ENCODE data around the gene FOXN1. TPM values are rescaled to one million over a fixed set of nuclear protein-coding genes. Genes with fewer than 3 reads are reported as not detected.

The FOXN1 gene
- total and polyA plus RNA-seq, 2 experiments from 2014 or later, result 0.87 TPM; not detected in 1

DNA sequence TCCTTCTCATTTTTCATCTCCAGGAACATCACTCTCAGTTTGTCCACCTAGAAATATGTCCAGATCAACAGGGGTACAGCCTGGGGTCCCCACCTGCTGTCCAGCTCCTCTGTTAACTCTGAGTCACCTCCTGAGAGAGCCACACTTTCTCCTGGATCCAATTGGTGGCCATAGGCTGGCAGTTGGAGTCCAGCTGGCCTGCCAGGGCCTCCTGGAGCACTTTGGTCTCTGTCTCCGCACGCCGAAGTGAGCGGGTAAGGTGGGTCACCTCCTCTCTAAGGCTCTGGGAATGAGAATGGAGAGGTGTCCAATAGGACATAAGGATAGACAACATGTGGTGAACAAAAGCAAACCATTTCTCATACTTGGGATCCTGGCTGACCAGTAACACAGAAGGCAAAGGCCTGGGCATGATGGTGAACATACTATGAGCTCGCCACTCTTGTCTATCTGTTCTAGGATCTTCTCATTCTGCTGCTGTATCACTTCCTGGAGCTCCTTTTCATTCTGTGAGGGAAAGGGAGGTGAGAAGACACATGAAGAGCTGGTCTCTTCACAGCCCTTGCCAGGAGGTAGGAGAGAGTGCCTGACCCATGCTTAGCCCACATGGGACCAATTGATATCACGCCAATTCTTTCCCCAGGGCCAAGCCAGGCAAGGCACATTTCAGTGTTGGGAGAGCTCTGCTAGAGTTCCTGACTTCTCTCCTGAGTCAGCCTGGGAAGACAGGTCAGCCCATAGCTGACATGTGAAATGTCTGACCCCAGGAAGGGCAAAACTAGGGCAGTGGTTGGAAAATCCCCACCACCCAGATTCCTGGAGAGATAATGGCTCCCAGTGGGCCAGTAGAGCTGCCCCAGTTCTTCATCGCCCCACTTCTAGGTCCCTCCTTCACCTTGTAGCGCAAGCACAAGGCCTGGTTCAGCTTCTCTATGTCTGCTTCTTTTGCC lies 72.4 kb downstream of the FOXN1 start:
- Histone ChIP-seq H3K36me3 (replicated peaks; ENCODE audit: insufficient read depth, low read depth) (no peaks in the 10 kb centered on the region), H3K9me2 (replicated peaks; ENCODE audit: insufficient read depth) (no peaks in the 10 kb centered on the region), H3K27ac (no peak overlapping the region), H4K20me1 (ENCODE audit: insufficient read depth, poor library complexity, severe bottlenecking) (no peaks in the 10 kb centered on the region), H3K79me2 (no peaks in the 10 kb centered on the region), H3K4me2 (no peak overlapping the region), H2AFZ (no peak overlapping the region), H3K4me3 (no peak overlapping the region), H3K4me1 (ENCODE audit: insufficient read depth) (no peaks in the 10 kb centered on the region), H3K27me3 (no peaks in the 10 kb centered on the region), H3K9me3 (ENCODE audit: low read depth) (no peaks in the 10 kb centered on the region)
- WGBS (ENCODE audit: low lambda C conversion rate, missing lambda C conversion rate), result 100% methylated on average over 8 of the region's 8 CpGs
- TF ChIP-seq EZH2phosphoT487 (IDR thresholded peaks at IDR 0.05; ENCODE audit: low read depth, severe bottlenecking, unreplicated experiment) (no peak), EZH2 (IDR thresholded peaks at IDR 0.05; ENCODE audit: borderline replicate concordance) (no peak)
- TF ChIP-seq, protein P1, sequence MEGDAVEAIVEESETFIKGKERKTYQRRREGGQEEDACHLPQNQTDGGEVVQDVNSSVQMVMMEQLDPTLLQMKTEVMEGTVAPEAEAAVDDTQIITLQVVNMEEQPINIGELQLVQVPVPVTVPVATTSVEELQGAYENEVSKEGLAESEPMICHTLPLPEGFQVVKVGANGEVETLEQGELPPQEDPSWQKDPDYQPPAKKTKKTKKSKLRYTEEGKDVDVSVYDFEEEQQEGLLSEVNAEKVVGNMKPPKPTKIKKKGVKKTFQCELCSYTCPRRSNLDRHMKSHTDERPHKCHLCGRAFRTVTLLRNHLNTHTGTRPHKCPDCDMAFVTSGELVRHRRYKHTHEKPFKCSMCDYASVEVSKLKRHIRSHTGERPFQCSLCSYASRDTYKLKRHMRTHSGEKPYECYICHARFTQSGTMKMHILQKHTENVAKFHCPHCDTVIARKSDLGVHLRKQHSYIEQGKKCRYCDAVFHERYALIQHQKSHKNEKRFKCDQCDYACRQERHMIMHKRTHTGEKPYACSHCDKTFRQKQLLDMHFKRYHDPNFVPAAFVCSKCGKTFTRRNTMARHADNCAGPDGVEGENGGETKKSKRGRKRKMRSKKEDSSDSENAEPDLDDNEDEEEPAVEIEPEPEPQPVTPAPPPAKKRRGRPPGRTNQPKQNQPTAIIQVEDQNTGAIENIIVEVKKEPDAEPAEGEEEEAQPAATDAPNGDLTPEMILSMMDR (IDR thresholded peaks at IDR 0.05; ENCODE audit: poor library complexity), result no peak
- no peak for DNase-seq (ENCODE audit: low spot score)

DNA sequence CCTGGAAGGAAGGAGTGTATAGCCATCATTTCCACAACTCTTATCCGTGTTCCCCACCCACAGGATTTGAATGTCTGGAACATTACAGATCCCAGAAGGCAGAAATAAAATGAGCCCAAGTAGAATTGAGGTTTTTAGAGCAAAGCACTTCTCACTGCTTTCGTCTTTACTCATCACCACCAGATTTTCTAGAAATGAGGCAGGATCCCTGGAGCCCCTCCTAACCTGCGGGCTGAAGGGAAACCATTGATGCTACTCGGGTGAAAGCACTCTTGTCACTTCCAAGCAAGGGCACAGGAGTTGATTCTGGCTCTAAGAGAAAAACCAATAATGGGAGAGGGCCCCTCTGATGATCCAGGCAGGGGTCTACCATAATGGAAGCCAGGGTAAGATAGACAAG lies 73.4 kb downstream of the FOXN1 start:
- no peaks in the 10 kb centered on the region for H3K9me3 ChIP-seq (ENCODE audit: low read depth)
- WGBS (ENCODE audit: low lambda C conversion rate, missing lambda C conversion rate), result 95% methylated on average over 4 of the region's 4 CpGs
- H3K9me2 ChIP-seq (replicated peaks; ENCODE audit: insufficient read depth), result no peaks in the 10 kb centered on the region
- H3K36me3 ChIP-seq (replicated peaks; ENCODE audit: insufficient read depth, low read depth), result no peaks in the 10 kb centered on the region
- H3K27ac ChIP-seq, result no peak overlapping the region
- no peaks in the 10 kb centered on the region for H3K79me2 ChIP-seq
- no peak overlapping the region for H2AFZ ChIP-seq
- no peaks in the 10 kb centered on the region for H3K27me3 ChIP-seq
- TF ChIP-seq EZH2 (IDR thresholded peaks at IDR 0.05; ENCODE audit: borderline replicate concordance) (no peak), EZH2phosphoT487 (IDR thresholded peaks at IDR 0.05; ENCODE audit: low read depth, severe bottlenecking, unreplicated experiment) (no peak)
- TF ChIP-seq, protein P1 (IDR thresholded peaks at IDR 0.05; ENCODE audit: poor library complexity), result no peak
- no peak for DNase-seq (ENCODE audit: low spot score)
- H3K4me3 ChIP-seq, result no peak overlapping the region
- no peaks in the 10 kb centered on the region for H3K4me1 ChIP-seq (ENCODE audit: insufficient read depth)
- no peaks in the 10 kb centered on the region for H4K20me1 ChIP-seq (ENCODE audit: insufficient read depth, poor library complexity, severe bottlenecking)
- H3K4me2 ChIP-seq, result no peak overlapping the region

DNA sequence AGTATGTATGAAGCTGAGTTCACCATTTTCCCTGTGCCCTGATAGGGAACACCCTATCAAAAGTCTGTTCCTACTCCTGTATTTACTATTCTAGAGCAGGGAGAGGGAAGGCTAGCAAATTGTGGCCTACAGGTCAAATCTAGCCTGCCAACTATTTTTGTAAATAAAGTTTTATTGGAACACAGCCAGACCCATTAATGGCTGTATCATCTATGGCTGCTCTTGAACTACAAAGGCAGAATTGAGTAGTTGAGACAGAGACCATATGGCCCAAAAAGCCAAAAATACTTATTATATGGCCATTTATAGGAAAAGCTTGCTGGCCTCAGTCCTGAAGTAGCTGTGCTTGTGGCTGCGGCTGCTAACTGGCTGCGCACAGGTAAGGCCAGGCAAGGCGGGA lies 74.8 kb downstream of the FOXN1 start:
- WGBS (ENCODE audit: low lambda C conversion rate, missing lambda C conversion rate), result 100% methylated on average over 3 of the region's 3 CpGs
- no peaks in the 10 kb centered on the region for H3K79me2 ChIP-seq
- H3K27ac ChIP-seq, result no peak overlapping the region
- no peak overlapping the region for H3K4me2 ChIP-seq
- H3K9me3 ChIP-seq (ENCODE audit: low read depth), result no peaks in the 10 kb centered on the region
- no peak for DNase-seq (ENCODE audit: low spot score)
- H2AFZ ChIP-seq, result no peak overlapping the region
- H3K4me3 ChIP-seq, result no peak overlapping the region
- no peaks in the 10 kb centered on the region for H4K20me1 ChIP-seq (ENCODE audit: insufficient read depth, poor library complexity, severe bottlenecking)
- no peaks in the 10 kb centered on the region for H3K27me3 ChIP-seq
- TF ChIP-seq, protein P1 (IDR thresholded peaks at IDR 0.05; ENCODE audit: poor library complexity), result no peak
- TF ChIP-seq EZH2 (IDR thresholded peaks at IDR 0.05; ENCODE audit: borderline replicate concordance), result no peak
- TF ChIP-seq EZH2phosphoT487 (IDR thresholded peaks at IDR 0.05; ENCODE audit: low read depth, severe bottlenecking, unreplicated experiment), result no peak
- no peaks in the 10 kb centered on the region for H3K9me2 ChIP-seq (replicated peaks; ENCODE audit: insufficient read depth)
- H3K4me1 ChIP-seq (ENCODE audit: insufficient read depth), result no peaks in the 10 kb centered on the region
- H3K36me3 ChIP-seq (replicated peaks; ENCODE audit: insufficient read depth, low read depth), result no peaks in the 10 kb centered on the region
